NCI-H748 (cell line): ENCODE measurements around the gene AMMECR1.
A peak's percentile ranks its signal among the peaks of the same experiment; 100 is the strongest.
"Not testable (repeated sequence)": the region's sequence is repeated elsewhere in the genome, so short reads cannot be mapped to it uniquely, and the experiment has no call there.

Experiments
- DNase-seq: peaks from one replicate; lab custom pipeline; 2025; ENCODE audit not compliant: unreplicated experiment; lab: John Stamatoyannopoulos, UW

The AMMECR1 gene

DNA sequence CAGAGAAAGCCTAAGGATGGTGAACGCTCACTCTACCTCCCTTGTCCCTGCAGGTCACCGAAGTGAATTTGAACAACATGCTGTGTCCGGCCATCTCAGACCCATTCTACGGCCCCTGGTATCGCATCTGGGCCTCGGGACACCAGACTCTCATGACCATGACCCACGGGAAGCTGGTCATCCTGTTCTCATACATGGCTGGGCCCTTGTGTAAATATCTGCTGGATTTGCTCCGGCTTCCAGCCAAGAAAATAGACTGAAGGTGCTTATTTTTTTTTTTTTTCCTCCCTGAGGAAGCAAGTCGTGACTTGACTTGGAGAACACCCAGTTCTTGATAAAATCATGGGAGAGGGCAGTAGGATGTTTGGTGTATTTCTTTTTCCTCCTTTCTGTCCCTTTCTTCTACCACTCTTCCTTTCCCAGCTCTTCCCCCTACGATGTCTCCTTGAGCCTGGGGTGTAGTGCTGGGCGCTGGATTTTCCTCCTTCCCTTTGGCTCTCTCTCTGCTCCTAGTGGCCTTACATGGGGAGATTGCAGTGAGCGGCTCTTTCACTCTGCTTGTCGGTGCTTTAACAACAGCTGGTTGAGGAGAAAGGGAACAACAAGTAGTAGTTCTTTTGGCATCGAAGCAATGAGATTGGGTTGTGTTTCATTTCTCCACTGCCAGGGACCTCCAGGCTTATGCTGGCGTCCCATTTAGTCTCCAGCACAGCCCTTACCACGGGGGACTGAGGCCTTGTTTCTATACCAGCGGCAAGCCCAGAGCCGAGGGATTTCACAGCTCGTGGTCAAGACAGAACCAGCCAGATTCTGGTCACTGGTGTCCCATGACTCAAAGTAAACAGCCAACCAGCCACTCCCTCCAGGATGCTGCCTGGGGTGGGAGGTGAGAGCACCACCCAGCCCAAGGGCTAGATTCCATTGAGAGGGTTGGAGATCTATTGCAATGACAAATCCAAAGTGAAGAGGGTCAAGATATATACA lies 144.4 kb downstream of the AMMECR1 start:
- no peak for DNase-seq

DNA sequence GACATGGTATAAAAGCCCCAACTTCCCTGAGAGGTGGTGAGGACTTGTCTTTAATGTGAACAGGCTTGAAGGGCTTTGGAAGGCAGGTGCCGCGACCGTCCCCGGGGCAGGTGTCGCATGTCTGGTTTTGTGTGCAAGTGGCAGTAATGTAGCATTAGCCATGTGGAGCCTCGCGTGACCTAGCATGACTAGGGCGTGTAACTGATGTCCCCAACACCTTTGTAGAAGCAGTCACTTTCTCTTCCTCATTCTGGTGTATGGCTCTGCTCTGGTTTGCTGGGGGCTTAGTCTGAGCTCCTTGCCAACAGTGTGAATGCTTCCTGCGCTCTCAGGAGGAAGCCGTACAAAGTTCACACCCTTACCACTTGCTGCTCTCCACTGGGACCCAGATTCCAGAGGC lies 145.7 kb downstream of the AMMECR1 start:
- no peak for DNase-seq

DNA sequence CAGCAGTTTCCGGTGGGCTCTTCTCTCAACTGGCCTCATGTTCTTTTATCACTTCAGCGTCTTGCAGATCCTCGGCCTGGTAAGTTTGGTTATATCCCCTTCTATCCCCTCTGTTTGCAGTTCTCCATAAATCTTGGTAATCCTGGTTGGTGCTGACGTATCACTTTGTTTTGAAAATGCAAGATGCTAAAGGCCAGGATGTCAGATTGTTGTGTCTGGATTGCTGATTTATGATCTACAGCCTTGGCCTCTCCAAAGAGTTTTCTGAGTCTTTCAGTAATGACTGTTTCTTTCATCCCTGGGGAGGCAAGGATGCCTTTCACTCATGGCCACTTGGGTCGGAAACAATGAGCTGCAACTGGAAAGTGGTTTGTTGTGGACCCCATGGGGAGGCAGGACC lies 146.4 kb downstream of the AMMECR1 start:
- no peak for DNase-seq

DNA sequence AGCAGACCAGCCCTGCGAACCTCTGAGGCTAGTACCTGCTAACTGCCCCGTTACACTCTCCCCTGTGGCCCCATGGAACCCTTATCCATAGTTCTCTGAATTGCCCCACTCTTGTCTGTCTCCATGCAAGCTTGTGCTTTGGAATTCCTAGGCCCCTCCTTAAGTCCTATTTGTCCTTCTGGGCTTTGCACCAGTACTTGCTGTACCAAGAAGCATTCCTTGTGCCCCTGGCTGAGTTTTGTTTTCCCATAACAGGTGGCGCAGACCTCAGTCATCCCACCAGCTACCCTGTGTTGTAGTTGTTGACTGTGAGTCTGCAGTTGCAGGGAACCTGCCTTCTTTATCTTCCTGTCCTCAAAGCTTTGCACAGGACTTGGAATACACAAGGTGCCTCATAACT lies 147.9 kb downstream of the AMMECR1 start:
- no peak for DNase-seq

DNA sequence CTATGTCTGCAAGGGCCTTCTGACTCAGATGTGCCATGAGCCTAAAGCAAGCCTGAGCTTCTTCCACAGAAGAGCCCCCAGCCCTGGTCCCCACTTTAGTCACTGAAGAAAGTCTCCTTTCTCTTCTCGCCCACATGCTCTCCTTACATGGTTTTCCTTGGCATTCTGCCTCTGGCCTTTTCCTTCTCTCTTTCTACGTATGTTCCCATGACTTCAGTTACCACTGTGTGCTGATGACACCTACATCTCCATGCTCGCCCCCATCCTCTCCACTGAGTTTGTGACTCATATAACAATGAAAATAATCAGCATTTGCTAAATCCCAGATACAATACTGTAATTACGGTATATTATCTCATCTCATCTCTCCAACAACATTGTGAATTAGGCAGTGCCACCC lies 149.3 kb downstream of the AMMECR1 start:
- no peak for DNase-seq

DNA sequence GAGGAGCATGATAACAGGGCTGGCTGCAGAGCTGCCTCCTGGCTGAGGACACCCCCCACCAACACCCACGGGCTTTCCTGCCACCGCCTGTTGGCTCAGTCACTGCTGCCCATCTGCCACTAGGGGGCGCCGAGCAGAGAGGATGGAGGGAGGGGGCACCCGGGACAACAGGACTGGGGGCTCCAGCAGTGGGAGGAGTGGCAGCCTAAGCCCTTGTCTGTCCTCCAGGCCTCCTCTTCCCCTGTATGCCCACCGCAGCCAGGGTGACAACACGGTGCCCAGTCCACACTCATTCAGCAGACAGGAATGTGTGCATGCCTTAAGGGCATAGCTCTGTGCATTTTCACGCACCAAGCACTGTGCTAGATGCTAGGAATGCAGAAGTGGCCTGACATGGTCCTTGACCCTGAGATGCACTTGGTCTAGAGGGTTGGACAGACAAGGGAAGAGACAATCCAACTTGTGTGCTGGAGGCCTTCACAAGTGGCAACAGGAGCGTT lies 149.9 kb downstream of the AMMECR1 start:
- peak; percentile 16 for DNase-seq

DNA sequence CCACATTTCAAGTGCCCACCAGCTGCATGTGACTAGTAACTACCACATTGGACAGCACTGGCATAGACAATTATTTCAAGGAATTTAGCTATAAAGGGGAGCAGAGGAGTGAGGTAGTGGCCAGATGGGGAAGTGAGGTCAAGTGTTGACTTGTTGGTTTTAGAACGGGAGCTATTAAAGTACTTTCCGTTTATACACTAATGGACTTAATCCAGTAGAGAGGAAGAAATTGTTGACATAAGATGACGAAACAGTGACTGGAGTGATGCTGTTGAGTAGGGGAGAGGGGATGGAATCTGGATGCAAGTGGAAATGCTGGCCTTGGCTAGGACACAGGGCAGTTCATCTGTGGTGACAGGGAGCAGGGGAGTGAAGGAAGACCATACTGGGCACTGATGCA lies 154.4 kb downstream of the AMMECR1 start:
- peak; percentile 62 for DNase-seq

DNA sequence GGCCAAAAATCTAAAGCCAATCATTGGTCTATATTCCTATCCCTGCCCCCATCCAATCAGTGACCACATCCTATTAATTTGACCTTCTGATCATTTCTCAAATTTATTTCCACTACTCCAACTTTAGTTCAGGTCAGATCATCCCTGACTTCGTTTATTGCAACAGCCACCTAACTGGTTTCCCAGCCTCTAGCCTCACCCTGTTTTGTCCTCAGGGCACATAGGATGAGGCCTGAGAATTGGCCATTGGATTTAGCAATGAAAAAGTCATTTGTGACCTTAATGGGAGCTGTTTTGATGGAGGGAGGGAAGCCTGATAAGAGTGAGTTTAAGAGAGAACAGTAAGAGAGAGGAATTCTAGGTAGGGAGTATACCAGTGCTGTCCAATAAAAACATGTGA lies 155.0 kb downstream of the AMMECR1 start:
- no peak for DNase-seq

DNA sequence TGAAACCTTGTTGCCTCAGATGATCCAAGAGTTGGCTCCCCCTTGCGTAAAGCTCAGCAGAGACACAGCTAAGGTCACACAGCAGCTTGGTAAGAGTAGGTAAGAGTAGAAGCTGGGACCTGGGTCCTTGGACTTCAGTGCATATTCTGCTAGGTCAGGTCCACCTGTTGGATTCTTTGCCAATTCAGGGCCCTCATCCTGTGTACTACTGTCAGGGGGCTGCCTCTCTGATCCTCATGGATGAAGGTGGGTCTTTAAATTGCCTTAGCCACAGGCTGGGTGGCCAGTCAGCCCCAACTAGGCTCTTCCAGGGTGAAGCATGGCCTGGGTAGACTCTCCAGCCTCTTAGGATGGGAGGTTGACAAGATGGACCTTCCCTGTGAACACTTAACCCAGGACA lies 155.8 kb downstream of the AMMECR1 start:
- DNase-seq: no peak

DNA sequence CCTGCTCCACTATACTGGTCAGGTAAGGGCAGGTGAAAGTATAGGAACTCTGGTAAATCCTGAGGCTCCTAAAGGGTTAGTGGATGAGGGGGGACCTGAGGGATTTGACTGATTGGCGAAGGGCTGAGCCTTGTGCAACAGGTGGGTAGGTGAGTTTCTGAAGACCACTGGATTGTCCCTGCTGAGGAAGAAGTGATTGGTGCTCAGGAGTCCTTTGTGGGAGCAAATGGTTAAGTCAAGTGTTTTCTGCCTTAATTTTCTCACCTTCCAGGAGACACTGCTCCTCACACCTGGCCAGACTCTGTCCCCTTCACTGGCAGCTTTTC lies 156.6 kb downstream of the AMMECR1 start:
- no peak for DNase-seq

DNA sequence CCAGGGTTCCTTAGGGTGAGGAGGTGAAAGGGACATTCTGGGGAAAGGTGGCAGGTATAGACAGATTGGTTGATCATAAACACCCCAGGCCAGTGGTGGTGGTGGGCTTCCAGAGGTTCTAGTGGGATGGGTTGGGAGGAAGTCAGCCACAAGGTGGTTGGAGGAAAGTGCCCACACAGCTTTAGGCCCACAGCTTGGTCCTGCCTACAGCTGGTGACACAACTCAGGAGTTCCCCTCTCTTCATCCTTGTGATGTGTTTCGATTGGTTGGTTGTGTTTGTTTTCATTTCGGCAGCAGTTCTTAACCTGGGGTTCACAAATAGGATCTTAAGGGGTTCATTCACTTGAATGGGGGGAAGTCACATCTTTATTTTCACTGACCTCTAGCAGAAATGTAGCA lies 158.0 kb downstream of the AMMECR1 start:
- no peak for DNase-seq

DNA sequence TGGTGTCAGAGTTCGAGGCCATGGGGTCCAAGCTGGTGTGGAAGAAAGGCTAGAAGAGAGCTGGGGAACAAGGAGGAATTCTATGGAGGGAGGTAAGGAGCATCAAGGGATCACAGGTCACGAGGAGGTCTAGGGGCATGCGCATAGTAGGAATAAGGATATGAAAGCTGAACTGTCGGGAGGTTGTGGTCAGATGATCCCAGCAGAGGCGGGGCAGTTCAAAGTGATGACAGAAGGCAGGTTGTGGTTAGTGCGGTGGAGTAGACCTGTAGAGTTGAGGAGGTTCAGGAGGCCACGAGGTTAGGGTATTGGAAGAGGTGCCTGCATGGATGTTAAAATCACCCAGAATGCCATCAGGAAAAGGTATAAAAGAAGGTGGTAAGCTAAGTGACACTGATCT lies 158.7 kb downstream of the AMMECR1 start:
- DNase-seq: no peak

DNA sequence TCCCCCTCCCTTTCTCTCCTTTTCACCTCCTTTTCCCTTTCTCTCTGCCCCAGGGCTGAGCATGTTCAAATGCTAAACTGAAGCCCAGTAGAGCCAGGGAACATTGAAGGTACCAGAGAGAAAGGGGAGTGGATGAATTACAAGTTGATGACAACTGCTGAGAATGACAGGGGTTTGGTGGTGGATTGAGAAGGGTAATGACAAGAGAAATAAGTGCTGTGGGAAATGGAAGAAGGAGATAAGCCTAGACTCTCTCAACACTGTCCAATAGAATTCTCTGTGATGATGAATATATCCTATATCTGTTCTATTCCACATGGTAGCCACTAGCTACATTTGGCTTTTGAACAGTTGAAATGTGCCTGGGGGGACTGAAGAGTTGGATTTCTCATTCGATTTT lies 160.4 kb downstream of the AMMECR1 start:
- no peak for DNase-seq

DNA sequence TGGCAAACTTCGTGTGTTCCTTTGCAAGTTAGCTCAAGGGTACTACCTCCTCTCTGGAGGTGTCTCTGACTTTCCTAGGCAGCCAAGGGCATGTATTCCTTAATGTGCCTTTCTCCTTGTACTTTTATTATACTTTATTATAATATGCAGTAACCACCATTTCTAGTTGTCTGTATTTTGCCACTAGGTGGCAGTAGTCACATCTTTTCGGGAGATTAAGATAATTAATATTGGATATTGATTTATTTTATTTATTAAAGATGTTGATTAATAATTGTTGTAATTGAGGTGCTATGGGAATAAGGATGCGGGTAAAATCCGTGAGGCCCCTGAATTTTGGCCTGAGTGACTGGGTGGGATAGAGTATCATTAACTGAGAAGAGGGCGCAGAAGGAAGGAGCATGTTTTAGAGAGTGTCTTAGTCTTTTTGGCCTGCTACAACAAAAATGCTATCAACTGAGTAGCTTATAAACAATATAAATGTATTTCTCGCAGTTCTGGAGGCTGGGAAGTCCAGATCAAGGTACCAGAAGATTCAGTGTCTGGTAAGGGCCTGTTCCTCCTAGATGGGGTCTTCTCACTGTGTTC lies 161.6 kb downstream of the AMMECR1 start:
- peak; percentile 8 for DNase-seq

DNA sequence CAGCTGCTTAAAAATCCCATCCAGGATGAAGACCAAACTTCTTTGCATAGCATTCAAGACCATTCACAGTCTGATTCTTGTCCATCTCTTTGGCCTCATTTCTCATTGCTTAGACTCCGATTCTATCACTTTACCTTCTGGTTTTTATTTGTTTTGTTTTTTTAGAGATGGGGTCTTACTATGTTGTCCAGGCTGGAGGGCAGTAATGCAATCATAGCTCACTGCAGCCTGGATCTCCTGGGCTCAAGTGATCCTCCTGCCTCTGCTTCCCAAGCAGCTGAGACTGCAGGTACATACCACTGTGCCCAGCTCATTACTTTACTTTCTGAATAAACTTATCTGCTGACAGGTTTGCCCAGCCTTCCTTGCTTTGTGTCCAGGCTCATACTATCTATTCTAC lies 162.1 kb downstream of the AMMECR1 start:
- DNase-seq: no peak

DNA sequence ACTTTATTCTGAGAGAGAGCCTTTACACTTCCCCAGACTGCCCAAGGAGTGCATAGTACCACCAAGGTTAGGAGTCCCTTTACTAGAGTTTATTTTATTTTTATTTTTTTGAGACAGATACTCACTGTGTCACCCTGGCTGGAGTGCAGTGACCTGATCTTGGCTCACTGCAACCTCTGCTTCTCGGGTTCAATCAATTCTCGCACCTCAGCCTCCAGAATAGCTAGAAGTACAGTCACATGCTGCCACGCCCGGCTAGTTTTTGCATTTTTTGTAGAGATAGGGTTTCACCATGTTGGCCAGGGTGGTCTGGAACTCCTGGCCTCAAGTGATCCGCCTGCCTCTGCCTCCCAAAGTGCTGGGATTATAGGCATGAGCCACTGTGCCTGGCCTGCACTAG lies 163.6 kb downstream of the AMMECR1 start:
- DNase-seq: not testable (repeated sequence)

DNA sequence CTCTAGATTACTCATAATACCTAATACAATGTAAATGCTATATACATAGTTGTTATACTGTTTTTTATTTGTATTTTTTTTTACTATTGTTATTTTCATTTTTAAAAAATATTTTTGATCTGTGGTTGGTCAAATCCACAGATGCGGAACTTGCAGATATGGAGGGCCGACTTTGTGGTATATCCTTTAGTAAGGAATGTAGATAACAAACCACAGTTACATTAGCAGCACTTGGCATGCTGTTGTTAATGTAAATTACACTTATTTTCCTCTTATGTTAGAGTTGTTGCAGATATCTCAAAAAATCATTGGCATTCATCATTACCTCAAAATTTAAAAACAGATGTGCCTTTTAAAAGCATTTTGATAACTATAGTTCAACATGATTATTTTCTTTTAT lies 164.0 kb downstream of the AMMECR1 start:
- no peak for DNase-seq

DNA sequence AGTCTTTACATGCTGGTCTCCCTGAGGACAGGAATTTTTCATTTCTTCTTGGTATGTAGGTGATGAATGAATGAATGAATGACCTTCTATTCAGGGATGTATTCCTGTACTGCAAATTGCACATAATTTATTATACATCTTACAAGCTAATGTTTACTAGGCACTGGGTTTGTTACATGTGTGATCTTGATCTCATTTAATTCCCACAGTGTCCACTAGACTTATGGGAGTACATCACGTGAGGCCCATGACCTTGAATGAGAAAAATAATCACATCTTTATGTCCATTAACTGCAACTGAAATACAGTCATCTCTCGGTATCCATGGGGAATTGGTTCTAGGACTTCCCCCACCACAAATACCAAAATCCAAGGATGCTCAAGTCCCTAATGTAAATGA lies 164.6 kb downstream of the AMMECR1 start:
- DNase-seq: no peak

DNA sequence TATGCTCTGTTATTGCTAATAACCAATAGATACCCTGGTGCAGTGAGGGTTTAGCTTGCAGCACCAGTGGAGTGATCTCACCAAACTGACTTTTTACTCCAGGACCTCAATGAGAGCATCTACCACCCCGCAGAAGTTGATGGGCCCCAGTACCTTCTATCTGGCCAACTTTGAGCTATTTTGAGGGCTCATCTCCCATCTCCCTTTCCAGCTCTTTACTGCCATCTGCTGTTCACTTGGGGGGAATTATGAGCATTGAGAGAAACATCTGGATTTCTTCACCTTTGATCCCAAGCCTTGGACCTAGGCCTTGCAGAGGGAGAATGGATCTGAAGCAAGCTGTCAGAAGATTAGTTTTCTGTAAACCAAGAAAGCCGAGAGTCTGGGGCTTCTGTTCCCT lies 171.4 kb downstream of the AMMECR1 start:
- peak; percentile 47 for DNase-seq

DNA sequence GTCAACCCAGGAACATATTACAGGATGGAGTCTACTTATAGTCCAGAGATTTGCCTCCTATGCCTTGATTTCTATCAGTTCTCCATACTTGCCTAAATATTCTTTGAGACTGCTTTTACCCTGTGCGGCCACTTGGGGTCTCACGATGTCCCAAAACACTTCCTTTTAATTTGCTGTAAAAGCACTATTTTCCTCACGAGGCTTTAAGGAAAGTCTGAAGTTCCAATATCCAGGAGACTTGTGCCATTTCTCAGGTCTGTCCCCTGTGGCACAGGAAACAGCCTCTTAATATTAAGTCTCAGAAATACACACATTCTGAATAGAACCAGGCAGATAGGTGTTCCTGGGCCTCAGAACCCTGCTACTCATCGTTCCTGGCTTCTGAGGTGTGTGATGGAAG lies 172.0 kb downstream of the AMMECR1 start:
- DNase-seq: peak; percentile 20

DNA sequence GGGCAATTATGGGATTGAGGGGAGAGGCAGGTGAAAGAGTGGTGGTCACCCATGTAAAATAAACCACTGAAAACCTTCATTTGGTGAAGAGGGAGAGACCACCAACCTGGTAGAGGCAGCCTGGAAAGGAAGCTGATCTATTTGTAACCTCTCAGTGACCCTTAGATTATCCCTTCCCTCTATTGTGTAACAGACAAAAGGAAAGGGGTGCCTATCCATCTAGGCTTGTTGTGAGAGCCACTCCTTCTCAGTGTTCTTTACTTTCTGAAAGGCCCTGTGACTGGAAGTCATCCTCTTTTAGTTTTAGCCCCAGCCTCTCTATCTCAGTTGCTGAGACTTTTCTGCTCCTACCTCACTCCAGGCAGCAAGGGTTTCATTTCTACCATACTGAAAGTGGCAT lies 172.6 kb downstream of the AMMECR1 start:
- no peak for DNase-seq
